Body of pancreas (tissue), 4 donors: ENCODE data around the gene CFDP1. TPM values are rescaled to one million over a fixed set of nuclear protein-coding genes. Genes with fewer than 3 reads are reported as not detected.
A peak's percentile ranks its signal among the peaks of the same experiment; 100 is the strongest.

ENCODE experiments used
- ATAC-seq: fragments of 150-250 bp; one replicate; pipeline ENCODE4 v1.9.1; 2016
- DNase-seq, 4 donors: peaks; one replicate each; pipeline ENCODE4 v3.0.0-alpha.2; 2019
- H3K27ac ChIP-seq, 4 donors: fragments of 200-600 bp; sonication (generic); 1 replicate in 3 of 4; 2 replicates in 1 of 4; pipeline versions ENCODE4 v1.5.1 to v1.6.1; 2016 to 2019; ENCODE audit warnings: mild to moderate bottlenecking in 1 of 4, mixed read lengths in 1 of 4, moderate library complexity in 1 of 4
- H3K27me3 ChIP-seq, 2 donors: fragments of 200-600 bp; sonication (generic); one replicate each; pipeline ENCODE4 v1.6.0; 2016; ENCODE audit warnings: mild to moderate bottlenecking in 1 of 2
- H3K36me3 ChIP-seq, 2 donors: fragments of 200-600 bp; sonication (generic); replicated peaks in 1 of 2; 2 replicates each; pipeline ENCODE4 v1.5.1; 2016; ENCODE audit warnings: low read depth in 2 of 2; ENCODE audit not compliant: insufficient read depth in 1 of 2
- H3K4me1 ChIP-seq: fragments of 200-600 bp; sonication (generic); one replicate; pipeline ENCODE4 v1.6.0; 2016
- H3K4me3 ChIP-seq, 2 donors: fragments of 200-600 bp; sonication (generic); 1 replicate in 1 of 2; 2 replicates in 1 of 2; pipeline ENCODE4 v1.5.1; 2016 to 2019
- H3K9me3 ChIP-seq, 3 donors: fragments of 200-600 bp; sonication (generic); 1 replicate in 2 of 3; 2 replicates in 1 of 3; pipeline ENCODE4 v1.5.1; 2016
- POLR2A ChIP-seq, 3 donors: fragments of 450-650 bp; IDR thresholded peaks; one replicate each; pipeline ENCODE4 v1.6.1; 2016; ENCODE audit warnings: antibody characterized with exemption in 3 of 3, mild to moderate bottlenecking in 2 of 3
- WGBS, 2 donors: methylation state at CpG; one replicate each; pipeline ENCODE4 v1.1.5; 2017; 5-methylcytosine and 5-hydroxymethylcytosine counted together
- intact Hi-C: fragments of 100-400 bp; cut with DNase I; formaldehyde crosslinking; loops from one replicate; pipeline ENCODE4 v1.15.1; 2023
- total RNA-seq, 2 donors: library from RNA; depleted of rRNA; stranded (reverse); fragments of >200 nt; gene quantifications; one replicate each; pipeline ENCODE4 v1.1.0, GENCODE V29; 2016
- TF ChIP-seq, protein P1 (sequence below), 7 experiments: fragments of 450-650 bp in 4 of 7; fragments of 200-600 bp in 3 of 7; sonication (generic) in 3 of 7; IDR thresholded peaks; one replicate each; pipeline ENCODE4 v1.5.1; 2016 to 2019; ENCODE audit warnings: antibody characterized with exemption in 7 of 7

The CFDP1 gene
- total RNA-seq, 2 donors from 2014 or later = 34.0 to 65.3 TPM

DNA sequence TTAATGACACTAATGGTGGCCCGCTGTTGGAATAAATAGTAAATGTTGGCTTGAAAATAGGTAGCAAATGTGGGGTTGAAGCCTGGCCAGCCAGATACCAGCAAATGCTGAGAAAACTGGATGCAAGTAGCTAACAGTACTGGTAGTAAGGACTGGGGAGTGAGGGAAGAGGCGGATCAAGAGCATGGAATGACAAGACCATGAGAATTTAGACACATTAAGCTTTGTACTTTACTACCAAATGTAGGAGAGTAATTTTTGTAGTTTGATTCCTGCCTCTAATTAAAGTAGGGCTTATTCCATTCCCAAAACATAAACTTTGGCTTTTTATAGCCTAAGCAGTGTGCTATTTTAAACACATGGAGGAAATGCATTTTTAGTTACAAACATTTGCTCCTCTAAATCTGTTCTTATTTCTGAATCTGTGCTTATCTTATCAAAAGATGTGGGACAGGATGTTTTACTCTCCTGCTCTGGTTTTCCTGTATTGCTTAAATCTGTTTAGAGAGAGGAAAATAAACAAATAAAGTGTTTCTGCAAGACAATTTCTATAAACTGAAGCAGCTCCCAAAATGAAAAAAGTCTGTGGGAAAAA is 44.1 kb downstream of the CFDP1 start:
- no peaks in the 10 kb centered on the region for H3K4me1 ChIP-seq

DNA sequence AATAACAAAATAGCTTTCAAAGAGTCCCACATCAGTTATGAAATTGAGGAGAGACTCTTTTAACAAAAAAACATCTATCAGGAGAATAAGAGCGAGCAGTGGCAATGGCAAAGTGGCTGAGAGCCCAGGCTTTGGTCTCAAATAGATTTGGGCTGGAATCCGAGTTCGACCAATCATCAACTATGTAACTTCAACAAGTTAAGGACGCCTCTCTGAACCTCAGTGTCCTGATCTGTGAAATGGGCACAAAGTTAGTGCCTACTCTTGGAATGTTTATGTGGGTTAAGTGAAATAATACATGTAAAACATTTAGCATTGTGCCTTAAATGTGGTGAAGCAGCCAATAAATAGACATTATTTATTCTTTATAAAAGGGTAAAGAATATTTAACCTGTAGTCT is 45.4 kb downstream of the CFDP1 start:
- no peaks in the 10 kb centered on the region for H3K27me3 ChIP-seq
- intact Hi-C loops = loop anchor here (5.0 kb wide), 2 partner anchors 151 to 191 kb away; no protein-coding TSS in a partner anchor
- DNase-seq (no peak), ATAC-seq (no peak)
- 67 to 80% methylated on average over 4 of the region's 4 CpGs for WGBS, 2 donors
- H3K4me3 ChIP-seq = no peak overlapping the region
- TF ChIP-seq, protein P1, sequence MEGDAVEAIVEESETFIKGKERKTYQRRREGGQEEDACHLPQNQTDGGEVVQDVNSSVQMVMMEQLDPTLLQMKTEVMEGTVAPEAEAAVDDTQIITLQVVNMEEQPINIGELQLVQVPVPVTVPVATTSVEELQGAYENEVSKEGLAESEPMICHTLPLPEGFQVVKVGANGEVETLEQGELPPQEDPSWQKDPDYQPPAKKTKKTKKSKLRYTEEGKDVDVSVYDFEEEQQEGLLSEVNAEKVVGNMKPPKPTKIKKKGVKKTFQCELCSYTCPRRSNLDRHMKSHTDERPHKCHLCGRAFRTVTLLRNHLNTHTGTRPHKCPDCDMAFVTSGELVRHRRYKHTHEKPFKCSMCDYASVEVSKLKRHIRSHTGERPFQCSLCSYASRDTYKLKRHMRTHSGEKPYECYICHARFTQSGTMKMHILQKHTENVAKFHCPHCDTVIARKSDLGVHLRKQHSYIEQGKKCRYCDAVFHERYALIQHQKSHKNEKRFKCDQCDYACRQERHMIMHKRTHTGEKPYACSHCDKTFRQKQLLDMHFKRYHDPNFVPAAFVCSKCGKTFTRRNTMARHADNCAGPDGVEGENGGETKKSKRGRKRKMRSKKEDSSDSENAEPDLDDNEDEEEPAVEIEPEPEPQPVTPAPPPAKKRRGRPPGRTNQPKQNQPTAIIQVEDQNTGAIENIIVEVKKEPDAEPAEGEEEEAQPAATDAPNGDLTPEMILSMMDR (IDR thresholded peaks at IDR 0.05) = no peak
- TF ChIP-seq POLR2A (IDR thresholded peaks at IDR 0.05) = no peak
- no peaks in the 10 kb centered on the region for H3K9me3 ChIP-seq
- H3K27ac ChIP-seq = no peak overlapping the region
- H3K36me3 ChIP-seq = peaks cover 0 to 2% of the 10 kb centered on the region in 2 donors
- H3K4me1 ChIP-seq = no peaks in the 10 kb centered on the region

More for the DNA sequence above, 44.1 kb downstream of the CFDP1 start:
- TF ChIP-seq POLR2A (IDR thresholded peaks at IDR 0.05) = no peak
- TF ChIP-seq, protein P1 (IDR thresholded peaks at IDR 0.05) = no peak
- H3K4me3 ChIP-seq = no peak overlapping the region
- peaks cover 0 to 4% of the 10 kb centered on the region in 2 donors for H3K36me3 ChIP-seq
- H3K27me3 ChIP-seq = no peaks in the 10 kb centered on the region
- ATAC-seq = no peak
- DNase-seq = no peak
- no peak overlapping the region for H3K27ac ChIP-seq
- intact Hi-C loops = loop anchor here (5.0 kb wide), 2 partner anchors 152 to 192 kb away; no protein-coding TSS in a partner anchor
- no peaks in the 10 kb centered on the region for H3K9me3 ChIP-seq
- 84 to 85% methylated on average over 2 of the region's 2 CpGs for WGBS, 2 donors

DNA sequence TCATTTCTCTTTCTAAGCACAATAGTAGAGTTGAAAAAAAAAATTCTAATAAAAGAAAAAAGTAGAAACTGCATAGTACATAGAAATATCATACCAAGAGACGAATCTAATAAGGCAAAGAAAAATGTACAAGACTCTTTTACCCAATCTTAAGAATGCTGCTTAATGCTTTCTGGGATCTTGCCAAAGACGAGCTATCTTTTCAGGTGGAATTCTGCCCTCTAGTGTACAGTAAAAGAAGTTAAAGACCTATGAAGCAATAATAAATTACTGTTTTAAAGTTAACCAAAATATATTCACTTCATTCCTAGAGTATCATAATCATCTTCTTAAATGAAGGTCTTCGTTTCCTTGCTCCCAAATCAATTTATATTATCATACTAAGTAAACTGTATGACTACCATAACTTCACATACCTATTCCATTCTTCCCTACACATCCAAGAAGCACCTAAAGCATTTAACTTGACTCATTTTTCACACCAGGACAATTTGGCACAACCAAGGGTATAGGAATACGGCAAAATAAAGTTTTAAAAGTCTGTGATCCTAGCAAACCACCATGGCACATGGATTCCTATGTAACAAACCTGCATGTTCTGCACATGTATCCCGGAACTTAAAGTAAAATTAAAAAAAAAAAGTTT is 47.7 kb downstream of the CFDP1 start:
- H3K4me3 ChIP-seq = no peak overlapping the region
- DNase-seq = peak in 1 of 4 donors; percentile 40
- no peaks in the 10 kb centered on the region for H3K9me3 ChIP-seq
- no peaks in the 10 kb centered on the region for H3K36me3 ChIP-seq
- no peak for TF ChIP-seq POLR2A (IDR thresholded peaks at IDR 0.05)
- TF ChIP-seq, protein P1 (IDR thresholded peaks at IDR 0.05) = peak; percentile 33 to 85 (median 79)
- WGBS, 2 donors = 23 to 25% methylated on average over 5 of the region's 5 CpGs
- peaks cover 4% of the 10 kb centered on the region for H3K4me1 ChIP-seq
- no peaks in the 10 kb centered on the region for H3K27me3 ChIP-seq
- intact Hi-C loops = loop anchor here (5.0 kb wide), 2 partner anchors 148 to 188 kb away; no protein-coding TSS in a partner anchor
- peak; percentile 78 for ATAC-seq
- H3K27ac ChIP-seq = peak overlapping the region in 1 of 4 donors; percentile 11

DNA sequence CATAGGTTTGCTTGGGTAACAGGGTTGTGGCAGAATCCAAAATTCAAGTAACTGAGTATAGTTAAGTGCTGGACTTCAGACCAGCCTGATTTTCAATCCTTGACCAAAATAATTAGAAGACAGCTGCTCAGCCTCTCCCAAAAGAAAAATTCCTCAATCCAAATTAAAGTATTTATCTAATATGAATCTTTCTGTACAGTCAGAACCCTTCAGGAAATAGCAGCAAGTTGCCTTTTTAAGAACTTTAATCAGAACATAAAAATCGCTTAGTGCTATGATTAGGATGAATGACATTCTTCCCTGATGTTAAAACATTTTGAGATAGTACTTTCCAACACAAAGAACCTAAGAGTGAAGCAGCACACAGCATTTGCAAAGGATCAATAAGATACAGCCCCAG is 50.2 kb downstream of the CFDP1 start:
- ATAC-seq (no peak), DNase-seq (no peak)
- Histone ChIP-seq H3K27me3 (no peaks in the 10 kb centered on the region), H3K4me3 (no peak overlapping the region), H3K9me3 (no peaks in the 10 kb centered on the region), H3K36me3 (no peaks in the 10 kb centered on the region), H3K4me1 (peaks cover 6% of the 10 kb centered on the region), H3K27ac (no peak overlapping the region)
- intact Hi-C loops = no loop called here
- TF ChIP-seq, protein P1 (IDR thresholded peaks at IDR 0.05) = no peak
- no peak for TF ChIP-seq POLR2A (IDR thresholded peaks at IDR 0.05)
- WGBS, 2 donors = 61 to 75% methylated on average over 1 of the region's 1 CpG
